IMR-90 (cell line): ENCODE measurements around the gene CNPY1. TPM values are rescaled to one million over a fixed set of nuclear protein-coding genes. Genes with fewer than 3 reads are reported as not detected.

Experiments used
- ATAC-seq: fragments of 200-7000 bp; cut with Tn5 transposase; 2 replicates; pipeline ENCODE4 v1.9.1; 2020; ENCODE audit warnings: low read depth, mild to moderate bottlenecking, moderate library complexity
- BruUV-seq: library from RNA; stranded (reverse); fragments of 400-500 nt; replicated peaks from 2 replicates; lab custom pipeline; 2021; lab: Mats Ljungman, UMichigan
- CTCF ChIA-PET: fragments of 300-600 bp; formaldehyde crosslinking; extraction: SDS; loops from one replicate; lab custom pipeline; 2021; ENCODE audit warnings: antibody characterized with exemption; lab: Yijun Ruan, JAX
- POLR2A ChIA-PET: fragments of 300-600 bp; sonication (Branson Sonifier 250); formaldehyde crosslinking; loops from one replicate; lab custom pipeline; 2022; ENCODE audit warnings: antibody characterized with exemption; ENCODE audit not compliant: unreplicated experiment; lab: Charles Lee
- DNase-seq: peaks from one replicate; pipeline ENCODE4 v3.0.0; 2013
- H2AFZ ChIP-seq: replicated peaks from 2 replicates; pipeline ENCODE3; 2013; ENCODE audit warnings: low read length, mild to moderate bottlenecking; ENCODE audit not compliant: poor library complexity
- H2AK5ac ChIP-seq: 2 replicates; pipeline ENCODE4 v1.6.1; 2013; ENCODE audit warnings: low read depth, low read length, inconsistent platforms
- H2AK9ac ChIP-seq: replicated peaks from 2 replicates; pipeline ENCODE3; 2013; ENCODE audit warnings: mild to moderate bottlenecking, low read depth, low read length, moderate library complexity; ENCODE audit not compliant: poor library complexity
- H2BK120ac ChIP-seq: 2 replicates; pipeline ENCODE4 v1.6.1; 2013; ENCODE audit warnings: low read depth, low read length, inconsistent platforms
- H2BK15ac ChIP-seq: 3 replicates; pipeline ENCODE4 v1.6.1; 2013; ENCODE audit warnings: low read depth, low read length, inconsistent platforms
- H2BK20ac ChIP-seq: 2 replicates; pipeline ENCODE4 v1.6.1; 2013; ENCODE audit warnings: low read depth, mild to moderate bottlenecking, inconsistent platforms, low read length, moderate library complexity
- H2BK5ac ChIP-seq: 2 replicates; pipeline ENCODE4 v1.6.1; 2013; ENCODE audit warnings: mild to moderate bottlenecking, low read depth, low read length, inconsistent platforms; ENCODE audit not compliant: poor library complexity, severe bottlenecking
- H3K14ac ChIP-seq: replicated peaks from 2 replicates; pipeline ENCODE4 v1.6.1; 2013; ENCODE audit warnings: low read depth, low read length, inconsistent platforms
- H3K18ac ChIP-seq: 2 replicates; pipeline ENCODE4 v1.6.1; 2013; ENCODE audit warnings: low read depth, low read length, control low read depth
- H3K23ac ChIP-seq: 2 replicates; pipeline ENCODE4 v1.6.1; 2013; ENCODE audit warnings: low read depth, low read length, inconsistent platforms
- H3K27ac ChIP-seq: 2 replicates; pipeline ENCODE4 v1.5.1; 2013; ENCODE audit warnings: mild to moderate bottlenecking, control low read depth, low read length; ENCODE audit not compliant: insufficient read depth
- H3K27me3 ChIP-seq: 2 replicates; pipeline ENCODE4 v1.6.1; 2013; ENCODE audit warnings: low read length; ENCODE audit not compliant: control insufficient read depth, insufficient read depth
- H3K36me3 ChIP-seq: 2 replicates; pipeline ENCODE4 v1.6.1; 2013; ENCODE audit warnings: low read length, mixed read lengths; ENCODE audit not compliant: control insufficient read depth, insufficient read depth
- H3K4ac ChIP-seq: 2 replicates; pipeline ENCODE4 v1.6.1; 2013; ENCODE audit warnings: low read depth, low read length, inconsistent platforms
- H3K4me1 ChIP-seq: 2 replicates; pipeline ENCODE4 v1.6.1; 2013; ENCODE audit warnings: low read length, mixed read lengths; ENCODE audit not compliant: control insufficient read depth, insufficient read depth
- H3K4me2 ChIP-seq: 2 replicates; pipeline ENCODE4 v1.6.1; 2013; ENCODE audit warnings: low read depth, mild to moderate bottlenecking, control low read depth, low read length, moderate library complexity
- H3K4me3 ChIP-seq: 2 replicates; pipeline ENCODE4 v1.5.1; 2013; ENCODE audit warnings: low read depth, mild to moderate bottlenecking, control low read depth, low read length, moderate library complexity; ENCODE audit not compliant: insufficient read depth
- H3K56ac ChIP-seq: 2 replicates; pipeline ENCODE4 v1.6.1; 2013; ENCODE audit warnings: low read length, inconsistent platforms; ENCODE audit not compliant: insufficient read depth; ENCODE audit errors: extremely low read depth
- H3K79me1 ChIP-seq, 2 experiments: 2 replicates each; pipeline ENCODE4 v1.6.1; 2013; ENCODE audit warnings: low read length in 2 of 2, inconsistent platforms in 1 of 2, low read depth in 1 of 2
- H3K9ac ChIP-seq: 2 replicates; pipeline ENCODE4 v1.6.1; 2013; ENCODE audit warnings: low read depth, low read length, control low read depth
- H3K9me1 ChIP-seq: 2 replicates; pipeline ENCODE4 v1.6.1; 2013; ENCODE audit warnings: low read length, inconsistent platforms; ENCODE audit not compliant: insufficient read depth
- H3K9me3 ChIP-seq: 2 replicates; pipeline ENCODE4 v1.6.1; 2013; ENCODE audit warnings: low read length; ENCODE audit not compliant: control insufficient read depth, insufficient read depth
- H4K20me1 ChIP-seq: 2 replicates; pipeline ENCODE4 v1.6.1; 2013; ENCODE audit warnings: low read length, inconsistent platforms; ENCODE audit not compliant: insufficient read depth
- H4K5ac ChIP-seq: 2 replicates; pipeline ENCODE4 v1.6.1; 2013; ENCODE audit warnings: mild to moderate bottlenecking, low read depth, low read length, control low read depth
- H4K8ac ChIP-seq, 2 experiments: 2 replicates each; pipeline ENCODE4 v1.6.1; 2013; ENCODE audit warnings: low read depth in 2 of 2, low read length in 2 of 2, control low read depth in 1 of 2, inconsistent platforms in 1 of 2
- H4K91ac ChIP-seq: 2 replicates; pipeline ENCODE4 v1.6.1; 2013; ENCODE audit warnings: low read depth, low read length, inconsistent platforms; ENCODE audit not compliant: insufficient read depth
- BHLHE40 ChIP-seq: fragments of 150-350 bp; IDR thresholded peaks from 2 replicates; pipeline ENCODE4 v1.6.1; 2016; ENCODE audit warnings: mild to moderate bottlenecking, low read depth, low read length
- CEBPB ChIP-seq: IDR thresholded peaks from 2 replicates; pipeline ENCODE4 v1.6.1; 2012; ENCODE audit warnings: low read depth, low read length, improper control_type of control experiment
- CHD1 ChIP-seq: IDR thresholded peaks from 2 replicates; pipeline ENCODE4 v1.6.1; 2012; ENCODE audit warnings: low read depth, low read length, improper control_type of control experiment
- CTCF ChIP-seq: conservative IDR thresholded peaks from 2 replicates; pipeline ENCODE4 v1.5.1; 2012; ENCODE audit warnings: mild to moderate bottlenecking, low read depth, low read length, improper control_type of control experiment
- ELK1 ChIP-seq: fragments of 150-350 bp; IDR thresholded peaks from 2 replicates; pipeline ENCODE4 v1.6.1; 2016; ENCODE audit warnings: low read depth, mild to moderate bottlenecking, low read length, moderate library complexity, borderline replicate concordance
- FOS ChIP-seq: fragments of 150-350 bp; IDR thresholded peaks from 2 replicates; pipeline ENCODE4 v1.6.1; 2016; ENCODE audit warnings: low read depth, low read length
- NFE2L2 ChIP-seq: fragments of 150-350 bp; IDR thresholded peaks from 2 replicates; pipeline ENCODE4 v1.6.1; 2016; ENCODE audit warnings: low read depth, mild to moderate bottlenecking, low read length
- POLR2A ChIP-seq: IDR thresholded peaks from 2 replicates; pipeline ENCODE4 v1.6.1; 2012; ENCODE audit warnings: mild to moderate bottlenecking, low read depth, low read length
- RAD21 ChIP-seq: IDR thresholded peaks from 2 replicates; pipeline ENCODE4 v1.6.1; 2012; ENCODE audit warnings: low read length, improper control_type of control experiment
- RFX5 ChIP-seq: IDR thresholded peaks from 2 replicates; pipeline ENCODE4 v1.8.0; 2012; ENCODE audit warnings: low read depth, mild to moderate bottlenecking, low read length, moderate library complexity
- WGBS, 2 experiments: methylation state at CpG; one replicate each; pipeline versions ENCODE4 v1.1.5 to v1.1.7; 2013; ENCODE audit warnings: missing lambda C conversion rate in 2 of 2; ENCODE audit not compliant: insufficient read length in 1 of 2; ENCODE audit errors: extremely low coverage in 2 of 2; 5-methylcytosine and 5-hydroxymethylcytosine counted together
- dilution Hi-C: fragments of 300-500 bp; cut with HindIII; formaldehyde crosslinking; loops from one replicate; pipeline ENCODE4 v1.14.3; 2018; ENCODE audit warnings: low sequenced_read_pairs; ENCODE audit not compliant: unreplicated experiment
- in situ Hi-C: fragments of 300-500 bp; cut with MboI; formaldehyde crosslinking; loops from 3 replicates; pipeline ENCODE4 v1.14.3; 2019; ENCODE audit warnings: low sequenced_read_pairs, inconsistent platforms, mixed read lengths
- intact Hi-C: fragments of 100-400 bp; cut with micrococcal nuclease; formaldehyde crosslinking; loops from 2 replicates; pipeline ENCODE4 v1.10.0; 2022
- polyA plus RNA-seq, 3 experiments: library from polyadenylated mRNA; depleted of rRNA; stranded (reverse); fragments of >200 nt; gene quantifications; 2 replicates each; pipeline ENCODE4 v1.2.3, GENCODE V29; 2012; ENCODE audit warnings: low replicate concordance in 1 of 3
- total RNA-seq: library from RNA; depleted of rRNA; stranded (reverse); fragments of >200 nt; gene quantifications from 2 replicates; pipeline ENCODE4 v1.2.3, GENCODE V29; 2012
- TF ChIP-seq, protein P1 (sequence below): fragments of 150-350 bp; IDR thresholded peaks from 2 replicates; pipeline ENCODE4 v1.6.1; 2017; ENCODE audit warnings: mild to moderate bottlenecking, antibody characterized with exemption, low read length, low read depth

CNPY1 gene
- total and polyA plus RNA-seq, 2 of the 4 experiments (the other 2 are of a cell fraction), result not detected

- CTCF ChIA-PET, result no interaction called here
Observed at GRCh38 chr7:155586843-155587440, 40.6 kb upstream of the CNPY1 start.

More at GRCh38 chr7:155586843-155587440, 40.6 kb upstream of the CNPY1 start:
- H3K27me3 ChIP-seq, result peaks cover 2% of the 10 kb centered on the region; the same call in 1 of the 2 replicates
- H2BK5ac ChIP-seq, result no peak overlapping the region
- no peak overlapping the region for H3K56ac ChIP-seq
- H2AK9ac ChIP-seq, result no peak overlapping the region
- no peaks in the 10 kb centered on the region for H3K9me3 ChIP-seq
- no peak overlapping the region for H3K9ac ChIP-seq
- H2BK120ac ChIP-seq, result no peak overlapping the region
- no peak overlapping the region for H3K27ac ChIP-seq
- no peaks in the 10 kb centered on the region for H3K4me1 ChIP-seq
- no CpG with 5 or more reads among the region's 14 CpGs for WGBS, 2 experiments
- no peak overlapping the region for H3K18ac ChIP-seq
- no peak overlapping the region for H2AK5ac ChIP-seq
- no peak overlapping the region for H3K14ac ChIP-seq
- ATAC-seq (no peak), DNase-seq (no peak)
- no peak overlapping the region for H3K4me3 ChIP-seq
- BruUV-seq, result no TSS peak
- in situ Hi-C loops (no loop called here), dilution Hi-C loops (no loop called here), intact Hi-C loops (no loop called here)
- no peak overlapping the region for H2BK15ac ChIP-seq
- no peak overlapping the region for H4K8ac ChIP-seq
- no peak overlapping the region for H4K5ac ChIP-seq
- no peak overlapping the region for H3K4ac ChIP-seq
- H3K4me2 ChIP-seq, result no peak overlapping the region
- POLR2A ChIA-PET, result no interaction called here
- no peaks in the 10 kb centered on the region for H3K79me1 ChIP-seq
- TF ChIP-seq BHLHE40, result no peak
- no peak for TF ChIP-seq CTCF
- no peak for TF ChIP-seq FOS
- no peak for TF ChIP-seq NFE2L2
- TF ChIP-seq RAD21, result no peak
- TF ChIP-seq POLR2A, result no peak
- TF ChIP-seq RFX5, result no peak
- no peak for TF ChIP-seq ELK1
- TF ChIP-seq, protein P1, sequence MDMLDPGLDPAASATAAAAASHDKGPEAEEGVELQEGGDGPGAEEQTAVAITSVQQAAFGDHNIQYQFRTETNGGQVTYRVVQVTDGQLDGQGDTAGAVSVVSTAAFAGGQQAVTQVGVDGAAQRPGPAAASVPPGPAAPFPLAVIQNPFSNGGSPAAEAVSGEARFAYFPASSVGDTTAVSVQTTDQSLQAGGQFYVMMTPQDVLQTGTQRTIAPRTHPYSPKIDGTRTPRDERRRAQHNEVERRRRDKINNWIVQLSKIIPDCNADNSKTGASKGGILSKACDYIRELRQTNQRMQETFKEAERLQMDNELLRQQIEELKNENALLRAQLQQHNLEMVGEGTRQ, result no peak
- TF ChIP-seq CEBPB, result no peak
- no peak for TF ChIP-seq CHD1
- H3K36me3 ChIP-seq, result no peaks in the 10 kb centered on the region
- no peak overlapping the region for H3K23ac ChIP-seq
- no peak overlapping the region for H2BK20ac ChIP-seq
- no peaks in the 10 kb centered on the region for H3K9me1 ChIP-seq
- no peaks in the 10 kb centered on the region for H4K20me1 ChIP-seq
- no peak overlapping the region for H2AFZ ChIP-seq
- no peak overlapping the region for H4K91ac ChIP-seq
